Erythroblast (primary cell): ENCODE measurements around the gene CELSR3.

Experiments used
- GATA1 ChIP-seq: IDR thresholded peaks from 2 replicates; pipeline ENCODE4 v1.6.1; 2011; ENCODE audit warnings: low read depth, mild to moderate bottlenecking, control low read depth, low read length, moderate library complexity
- POLR2A ChIP-seq: IDR thresholded peaks from 2 replicates; pipeline ENCODE4 v1.6.1; 2011; ENCODE audit warnings: mild to moderate bottlenecking, low read length

GRCh38 chr3:48629894-48630293 lies 32.8 kb downstream of the CELSR3 start:
- TF ChIP-seq POLR2A (no peak), GATA1 (no peak)
